ENCODE results near the gene UNC5C. TPM values are rescaled to one million over a fixed set of nuclear protein-coding genes. Genes with fewer than 3 reads are reported as not detected.

The UNC5C gene
- total RNA-seq, 1 donor from 2014 or later = 0.39 TPM

- Histone ChIP-seq H2AFZ (replicated peaks) (no peak overlapping the region), H3K27ac (no peak overlapping the region)
- peak; percentile 7 for DNase-seq (ENCODE audit: low spot score)
These were observed 43.6 kb downstream of the UNC5C start for GRCh38 chr4:95505151-95505550.

GRCh38 chr4:95504501-95504900 is 44.3 kb downstream of the UNC5C start:
- Mint-ChIP-seq H3K27me3 (ENCODE audit: insufficient read depth, low read depth) (no peaks in the 10 kb centered on the region), H3K4me3 (no peak overlapping the region), H3K27ac (no peak overlapping the region), H3K4me1 (peaks cover 18% of the 10 kb centered on the region), H3K9me3 (peaks cover 5% of the 10 kb centered on the region), H3K36me3 (peaks cover 33% of the 10 kb centered on the region)
- H3K4me3 ChIP-seq = no peak overlapping the region
- H2AFZ ChIP-seq (replicated peaks) = no peak overlapping the region
- no peaks in the 10 kb centered on the region for H3K79me2 ChIP-seq (ENCODE audit: low read depth)
- H3K4me2 ChIP-seq = no peak overlapping the region
- TF ChIP-seq CTCF (IDR thresholded peaks at IDR 0.05) = no peak
- no peaks in the 10 kb centered on the region for H3F3A ChIP-seq (ENCODE audit: low read depth)
- H3K9me3 ChIP-seq (ENCODE audit: low read depth) = no peaks in the 10 kb centered on the region
- no peaks in the 10 kb centered on the region for H3K36me3 ChIP-seq
- no peak overlapping the region for H3K27ac ChIP-seq
- no peaks in the 10 kb centered on the region for H3K27me3 ChIP-seq
- peaks cover 9% of the 10 kb centered on the region for H3K4me1 ChIP-seq
- DNase-seq (ENCODE audit: low spot score) = no peak
- no peaks in the 10 kb centered on the region for H4K20me1 ChIP-seq (ENCODE audit: low read depth)
- no peak overlapping the region for H3K9ac ChIP-seq

More at GRCh38 chr4:95505151-95505550, 43.6 kb downstream of the UNC5C start:
- no peak overlapping the region for H3K4me3 ChIP-seq
- peak overlapping the region; percentile 16 for H3K27ac Mint-ChIP-seq
- peaks cover 9% of the 10 kb centered on the region for H3K4me1 ChIP-seq
- TF ChIP-seq CTCF (IDR thresholded peaks at IDR 0.05) (no peak), EZH2phosphoT487 (IDR thresholded peaks at IDR 0.05) (no peak), EZH2 (IDR thresholded peaks at IDR 0.05) (no peak)
- H3K9me3 Mint-ChIP-seq = peaks cover 5% of the 10 kb centered on the region
- H3K79me2 ChIP-seq (ENCODE audit: low read depth) = no peaks in the 10 kb centered on the region
- no peak overlapping the region for H3K4me2 ChIP-seq
- no peaks in the 10 kb centered on the region for H4K20me1 ChIP-seq (ENCODE audit: low read depth)
- H3K9ac ChIP-seq = no peak overlapping the region
- no peaks in the 10 kb centered on the region for H3K27me3 Mint-ChIP-seq (ENCODE audit: insufficient read depth, low read depth)
- H3K36me3 ChIP-seq = no peaks in the 10 kb centered on the region
- H3K4me3 Mint-ChIP-seq = no peak overlapping the region
- no peaks in the 10 kb centered on the region for H3K27me3 ChIP-seq
- no peaks in the 10 kb centered on the region for H3F3A ChIP-seq (ENCODE audit: low read depth)
- no peaks in the 10 kb centered on the region for H3K9me3 ChIP-seq (ENCODE audit: low read depth)
- H3K4me1 Mint-ChIP-seq = peaks cover 13% of the 10 kb centered on the region
- H3K36me3 Mint-ChIP-seq = peaks cover 29% of the 10 kb centered on the region

GRCh38 chr4:95500361-95500760 is 48.4 kb downstream of the UNC5C start:
- H3K4me1 ChIP-seq = peaks cover 9% of the 10 kb centered on the region

More at GRCh38 chr4:95500361-95500760, 48.4 kb downstream of the UNC5C start:
- Histone ChIP-seq H3K27me3 (no peaks in the 10 kb centered on the region), H3K79me2 (ENCODE audit: low read depth) (no peaks in the 10 kb centered on the region), H3K27ac (no peak overlapping the region), H2AFZ (replicated peaks) (no peak overlapping the region), H3K36me3 (no peaks in the 10 kb centered on the region), H3K9ac (no peak overlapping the region), H3K4me3 (no peak overlapping the region), H4K20me1 (ENCODE audit: low read depth) (no peaks in the 10 kb centered on the region), H3K9me3 (ENCODE audit: low read depth) (no peaks in the 10 kb centered on the region), H3K4me2 (no peak overlapping the region), H3F3A (ENCODE audit: low read depth) (no peaks in the 10 kb centered on the region)
- no peak for DNase-seq (ENCODE audit: low spot score)
- Mint-ChIP-seq H3K9me3 (peaks cover 5% of the 10 kb centered on the region), H3K27me3 (ENCODE audit: insufficient read depth, low read depth) (no peaks in the 10 kb centered on the region), H3K4me1 (peaks cover 15% of the 10 kb centered on the region), H3K36me3 (peaks cover 36% of the 10 kb centered on the region), H3K4me3 (no peak overlapping the region), H3K27ac (no peak overlapping the region)
- TF ChIP-seq EZH2 (IDR thresholded peaks at IDR 0.05) = no peak
- no peak for TF ChIP-seq EZH2phosphoT487 (IDR thresholded peaks at IDR 0.05)
- no peak for TF ChIP-seq CTCF (IDR thresholded peaks at IDR 0.05)

Data from neural progenitor cell (in vitro differentiated cells).